NCI-H1105 treated with DMSO at 0.1 percent for 48 hours (cell line): ENCODE measurements around the gene TNFRSF21.
"Not testable (repeated sequence)": the region's sequence is repeated elsewhere in the genome, so short reads cannot be mapped to it uniquely, and the experiment has no call there.

Experiments
- DNase-seq: peaks from one replicate; lab custom pipeline; 2025; lab: John Stamatoyannopoulos, UW

TNFRSF21 gene

DNA sequence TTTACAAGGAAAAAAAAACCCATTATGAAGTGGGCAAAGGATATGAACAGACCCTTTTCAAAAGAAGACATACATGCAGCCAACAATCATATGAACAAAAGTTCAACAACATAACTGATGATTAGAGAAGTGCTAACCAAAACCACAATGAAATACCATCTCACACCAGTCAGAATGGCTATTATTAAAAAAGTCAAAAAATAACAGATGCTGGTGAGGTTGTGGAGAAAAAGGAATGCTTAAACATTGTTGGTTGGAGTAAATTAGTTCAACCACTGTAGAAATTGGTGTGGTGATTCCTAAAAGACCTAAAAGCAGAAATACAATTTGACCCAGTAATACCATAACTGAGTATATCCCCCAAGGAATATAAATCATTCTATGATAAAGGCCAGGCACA is 86.5 kb downstream of the TNFRSF21 start:
- DNase-seq: not testable (repeated sequence)

DNA sequence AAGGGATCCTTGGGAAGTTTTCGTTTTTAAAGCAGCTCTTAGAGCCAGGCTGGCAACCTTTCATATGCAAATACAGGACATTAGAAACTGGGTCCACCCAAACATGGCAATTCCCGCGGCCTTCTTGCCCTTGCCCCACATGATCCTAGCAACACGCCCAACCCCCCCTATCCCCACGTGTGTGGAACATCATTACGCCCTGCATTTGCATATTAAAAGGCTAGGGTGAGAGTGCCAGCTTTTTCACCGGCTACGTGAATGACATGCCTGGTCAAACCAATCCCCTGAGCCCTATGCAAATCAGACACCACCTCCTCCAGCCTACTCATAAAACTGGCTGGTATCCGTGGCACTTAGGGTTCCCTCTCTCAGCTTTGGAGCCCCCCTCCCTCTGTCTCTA is 88.1 kb downstream of the TNFRSF21 start:
- DNase-seq: no peak

GRCh38 chr6:47209632-47210031 is 100.1 kb downstream of the TNFRSF21 start:
- DNase-seq: no peak

- peak; percentile 53 for DNase-seq
These were observed 102.4 kb downstream of the TNFRSF21 start for GRCh38 chr6:47207261-47207660.

DNA sequence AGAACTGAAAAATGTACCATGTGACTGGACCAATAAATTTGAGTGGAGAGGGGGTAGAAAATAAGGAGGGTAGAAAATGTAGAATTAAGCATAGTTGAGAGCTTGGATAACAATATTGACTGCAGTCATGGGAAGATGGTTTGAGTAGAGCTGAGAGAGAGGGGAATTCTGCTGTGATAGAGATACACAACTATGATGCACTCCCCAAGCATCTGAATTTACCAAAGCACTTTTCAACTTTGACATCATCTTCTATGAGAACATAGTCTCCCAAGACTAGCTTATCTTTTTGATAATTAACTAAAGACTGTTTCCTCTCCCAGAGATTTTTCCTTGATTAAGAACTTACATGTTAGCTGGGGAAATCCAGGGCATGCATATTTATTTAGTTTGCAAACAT is 103.1 kb downstream of the TNFRSF21 start:
- DNase-seq: no peak

- no peak for DNase-seq
These were observed 105.6 kb downstream of the TNFRSF21 start for GRCh38 chr6:47203938-47204611.

DNA sequence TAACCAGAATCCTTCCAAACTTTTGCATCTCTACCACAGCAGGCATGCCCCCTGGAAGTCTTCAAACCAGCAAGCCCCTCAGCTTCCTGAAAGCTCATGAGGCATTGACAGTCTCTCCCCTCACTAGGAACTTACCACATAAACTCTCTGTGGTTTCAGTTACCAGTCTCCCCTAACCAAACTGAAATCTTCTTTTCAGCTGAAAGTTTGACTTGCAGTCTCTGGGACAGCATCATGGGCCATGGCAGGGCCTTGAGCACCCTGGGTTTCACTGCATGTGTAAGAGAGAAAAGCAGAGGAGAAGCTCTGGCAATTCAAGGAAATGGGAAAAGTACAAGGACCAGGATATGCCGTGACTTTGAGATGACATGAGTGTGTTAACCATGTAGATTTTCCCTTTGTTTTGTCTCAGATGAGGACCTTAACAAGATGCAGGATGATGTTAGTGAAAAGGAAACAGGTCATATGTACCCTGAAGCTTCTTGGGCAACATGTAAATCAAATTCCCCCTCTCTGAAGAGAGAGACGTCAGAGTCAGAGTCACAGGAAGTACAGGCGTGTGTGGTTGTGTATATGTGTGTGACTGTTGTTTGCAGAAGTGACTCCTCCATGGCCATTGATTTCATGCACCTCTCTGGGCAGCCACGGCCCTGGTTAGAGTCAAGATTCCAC is 106.3 kb downstream of the TNFRSF21 start:
- DNase-seq: no peak

DNA sequence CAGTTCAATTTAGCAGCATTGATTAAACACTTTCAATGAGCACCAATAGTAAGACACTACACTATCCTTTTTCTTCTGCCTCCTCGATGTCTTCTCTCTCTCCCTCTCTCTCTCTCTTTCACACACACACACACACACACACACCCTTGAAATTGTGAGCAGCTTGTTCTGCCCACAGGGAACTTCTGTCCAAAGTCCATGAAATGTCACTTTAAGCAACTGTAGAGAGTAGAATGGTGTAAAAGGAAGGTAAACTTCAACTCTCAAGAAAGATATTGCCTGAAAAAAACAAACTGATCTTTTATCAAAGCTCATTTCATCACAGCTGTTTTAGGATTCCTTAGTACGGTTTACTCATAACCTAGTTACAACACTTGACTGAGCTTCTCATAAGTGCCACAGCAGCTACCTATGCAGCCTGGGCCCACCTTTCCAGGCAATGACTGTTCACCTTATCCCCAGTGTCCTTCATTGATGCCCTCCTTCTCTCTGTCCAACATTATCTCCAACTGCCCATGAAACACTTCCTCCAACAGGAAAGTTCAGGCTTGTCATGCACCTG is 107.0 kb downstream of the TNFRSF21 start:
- DNase-seq: no peak

GRCh38 chr6:47200536-47201334 is 109.0 kb downstream of the TNFRSF21 start:
- no peak for DNase-seq

DNA sequence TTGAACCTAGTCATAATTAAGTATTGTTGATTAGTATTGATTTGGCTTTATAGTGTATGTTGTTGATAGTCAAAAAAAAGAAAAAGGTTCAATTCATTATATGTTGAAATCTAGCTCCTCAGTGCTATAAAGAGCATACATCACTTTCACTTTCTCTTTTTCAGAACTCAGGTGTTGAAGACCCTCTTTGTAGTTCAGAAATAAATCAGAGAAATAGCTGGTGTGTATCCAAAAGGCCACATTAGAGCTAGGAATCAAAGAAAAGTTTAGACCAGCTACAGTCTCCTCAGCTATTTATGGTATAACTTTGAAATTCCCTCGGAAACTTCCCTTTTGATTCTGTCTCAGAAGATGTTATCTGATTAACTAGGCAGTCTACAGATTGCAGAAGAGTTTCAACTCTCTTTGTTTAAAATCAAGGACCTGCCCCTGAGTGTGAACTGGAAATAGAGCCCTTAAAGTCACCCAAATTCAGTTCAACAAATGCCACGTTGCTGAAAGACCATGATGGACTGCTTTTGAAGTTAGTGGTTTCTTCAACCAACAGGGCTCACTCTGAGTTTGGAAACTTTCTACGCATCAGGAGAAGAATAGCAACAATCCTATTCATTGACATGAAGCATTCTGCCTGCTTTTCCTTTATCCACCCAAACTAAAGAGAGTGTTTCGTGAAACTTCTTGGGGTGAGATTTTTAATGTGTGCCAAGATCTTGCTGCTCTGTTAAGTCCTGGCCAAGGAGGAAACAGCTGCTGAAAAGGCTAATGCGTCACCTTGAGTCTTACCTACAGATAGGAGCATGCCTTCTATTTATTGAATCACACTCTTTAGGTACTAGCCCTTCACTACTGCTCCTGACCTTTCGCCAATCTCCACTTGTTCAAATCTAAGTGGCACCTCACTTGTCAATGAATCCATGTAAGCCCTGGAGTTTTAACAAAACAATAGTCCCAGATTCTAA is 111.7 kb downstream of the TNFRSF21 start:
- no peak for DNase-seq

GRCh38 chr6:47196113-47196512 is 113.6 kb downstream of the TNFRSF21 start:
- no peak for DNase-seq

DNA sequence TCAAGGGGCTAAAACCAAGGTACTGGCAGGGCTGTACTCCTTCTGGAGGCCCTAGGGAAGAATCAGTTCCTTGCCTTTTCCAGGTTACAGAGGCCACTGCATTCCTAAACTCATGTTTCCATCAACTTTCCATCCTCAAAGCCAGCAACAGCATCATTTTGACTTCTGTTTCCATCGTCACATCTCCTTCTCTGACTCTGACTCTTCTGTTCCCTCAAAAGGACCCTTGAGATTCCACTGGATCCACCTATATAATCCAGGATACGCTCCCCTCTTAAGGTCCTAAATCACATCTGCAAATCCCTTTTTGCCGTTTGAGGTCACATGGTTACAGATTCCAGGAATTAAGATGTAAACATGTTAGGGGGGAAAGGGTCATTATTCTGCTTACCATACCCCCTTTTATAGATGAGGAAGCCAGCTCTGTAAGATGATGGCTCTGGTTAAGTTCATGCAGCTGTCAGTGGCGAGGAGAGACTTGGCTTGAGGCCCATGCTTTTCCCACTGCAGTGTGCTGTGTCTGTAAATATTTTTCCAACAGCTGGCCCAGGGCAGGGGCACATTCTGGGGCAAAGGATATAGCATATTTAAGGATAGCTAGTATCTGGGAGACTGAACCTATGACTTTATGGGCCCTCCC is 114.6 kb downstream of the TNFRSF21 start:
- DNase-seq: no peak

- no peak for DNase-seq
These were observed 121.1 kb downstream of the TNFRSF21 start for GRCh38 chr6:47188588-47189021.

- DNase-seq: no peak
These were observed 121.7 kb downstream of the TNFRSF21 start for GRCh38 chr6:47187893-47188587.

GRCh38 chr6:47187113-47187512 is 122.6 kb downstream of the TNFRSF21 start:
- no peak for DNase-seq

DNA sequence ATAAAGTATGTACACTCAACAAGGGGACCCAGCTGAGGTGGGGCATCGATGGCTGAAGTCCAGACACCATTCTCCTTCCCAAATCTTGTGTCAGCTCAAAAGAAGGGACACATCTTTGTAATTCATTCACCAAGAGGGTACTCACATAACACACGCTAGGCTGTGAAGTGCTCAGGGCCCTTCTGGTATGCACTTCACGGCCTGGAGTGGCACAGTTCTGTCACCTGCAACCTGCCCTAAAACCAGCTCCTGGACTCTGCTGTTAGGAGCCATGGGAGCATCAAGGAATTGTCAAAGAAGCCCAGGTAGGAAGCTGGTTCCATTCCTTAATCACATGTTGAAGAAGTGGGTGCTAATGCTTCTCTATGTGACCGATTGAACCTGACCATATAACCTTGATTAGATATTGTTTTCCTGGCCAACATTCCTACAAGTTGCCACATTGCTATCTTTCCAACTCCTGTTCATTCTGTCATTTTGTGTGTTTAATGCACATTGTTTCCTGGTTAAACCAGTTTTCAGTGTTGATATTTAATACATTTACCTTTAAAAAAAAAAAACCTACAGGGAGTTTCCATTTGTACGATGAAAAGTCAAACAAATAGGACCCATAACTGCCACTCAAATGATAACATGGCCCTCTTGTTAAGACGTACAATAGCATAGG is 127.3 kb downstream of the TNFRSF21 start:
- no peak for DNase-seq

GRCh38 chr6:47181681-47182080 is 128.0 kb downstream of the TNFRSF21 start:
- DNase-seq: no peak
